GM12878 (cell line): ENCODE data around the gene COL5A1. TPM values are rescaled to one million over a fixed set of nuclear protein-coding genes. Genes with fewer than 3 reads are reported as not detected.

Experiments used
- ATAC-seq: fragments of 200-7000 bp; cut with Tn5 transposase; 3 replicates; pipeline ENCODE4 v1.9.1; 2020; ENCODE audit warnings: mild to moderate bottlenecking, moderate library complexity
- BruUV-seq: library from RNA; stranded (reverse); fragments of 400-500 nt; replicated peaks from 2 replicates; lab custom pipeline; 2021; lab: Mats Ljungman, UMichigan
- CTCF ChIA-PET: fragments of 300-600 bp; sonication (Branson Sonifier 250); formaldehyde crosslinking; extraction: SDS; loops from one replicate; lab custom pipeline; 2021; ENCODE audit warnings: inconsistent platforms; lab: Yijun Ruan, JAX
- POLR2A ChIA-PET: fragments of 350-600 bp; formaldehyde crosslinking; extraction: SDS; loops from one replicate; lab custom pipeline; 2021; ENCODE audit warnings: inconsistent platforms; lab: Charles Lee
- RAD21 ChIA-PET: fragments of 300-600 bp; sonication (Branson Sonifier 250); formaldehyde crosslinking; loops from one replicate; lab custom pipeline; 2023; ENCODE audit warnings: antibody characterized with exemption; ENCODE audit not compliant: unreplicated experiment; lab: Charles Lee
- SMC1A ChIA-PET: fragments of 300-600 bp; sonication (Branson Sonifier 250); formaldehyde crosslinking; loops from one replicate; lab custom pipeline; 2023; ENCODE audit not compliant: unreplicated experiment, uncharacterized antibody; lab: Charles Lee
- DNase-seq: peaks from one replicate; pipeline ENCODE4 v3.0.0-alpha.2; 2011; ENCODE audit warnings: low read depth, low spot score
- FAIRE-seq: peaks from 3 replicates; lab custom pipeline; 2011; peaks lifted over from hg19 to GRCh38; lab: Jason Lieb, UNC
- H2AFZ ChIP-seq: 2 replicates; pipeline ENCODE4 v1.6.0; 2011; ENCODE audit warnings: low read depth, low read length, control low read depth; ENCODE audit not compliant: control insufficient read depth
- H3K27ac ChIP-seq: 2 replicates; pipeline ENCODE4 v1.5.1; 2011; ENCODE audit warnings: control low read depth; ENCODE audit not compliant: control insufficient read depth, insufficient read depth
- H3K27me3 ChIP-seq, 2 experiments: replicated peaks in 1 of 2; 2 replicates each; pipeline versions ENCODE4 v1.6.0 to v1.6.1; 2011; ENCODE audit warnings: low read length in 1 of 2; ENCODE audit not compliant: control insufficient read depth in 2 of 2, insufficient read depth in 2 of 2
- H3K36me3 ChIP-seq, 2 experiments: 2 replicates each; pipeline ENCODE4 v1.5.1; 2011; ENCODE audit warnings: low read length in 1 of 2; ENCODE audit not compliant: control insufficient read depth in 2 of 2, insufficient read depth in 2 of 2
- H3K4me1 ChIP-seq: 2 replicates; pipeline ENCODE4 v1.6.1; 2011; ENCODE audit warnings: mild to moderate bottlenecking, low read length, moderate library complexity, mixed read lengths; ENCODE audit not compliant: control insufficient read depth, insufficient read depth
- H3K4me2 ChIP-seq: 2 replicates; pipeline ENCODE4 v1.6.0; 2011; ENCODE audit warnings: control low read depth; ENCODE audit not compliant: control insufficient read depth, insufficient read depth
- H3K4me3 ChIP-seq: fragments of 200-600 bp; sonication (generic); 2 replicates; pipeline ENCODE4 v1.5.1; 2016
- H3K79me2 ChIP-seq: 2 replicates; pipeline ENCODE4 v1.6.0; 2011; ENCODE audit warnings: low read length; ENCODE audit not compliant: control insufficient read depth, insufficient read depth
- H3K9ac ChIP-seq: 2 replicates; pipeline ENCODE4 v1.8.0; 2011; ENCODE audit warnings: low read length, control low read depth, mixed read lengths; ENCODE audit not compliant: control insufficient read depth, insufficient read depth
- H3K9me3 ChIP-seq: replicated peaks from 3 replicates; pipeline ENCODE4 v1.5.1; 2011; ENCODE audit warnings: mild to moderate bottlenecking, low read length; ENCODE audit not compliant: control insufficient read depth, insufficient read depth
- H4K20me1 ChIP-seq: 2 replicates; pipeline ENCODE4 v1.6.0; 2011; ENCODE audit not compliant: control insufficient read depth, insufficient read depth
- CUX1 ChIP-seq: IDR thresholded peaks from 2 replicates; pipeline ENCODE4 v1.6.1; 2012; ENCODE audit warnings: improper control_type of control experiment, low read depth, low read length; ENCODE audit not compliant: insufficient replicate concordance
- IRF5 ChIP-seq: fragments of 450-650 bp; IDR thresholded peaks from 2 replicates; pipeline ENCODE4 v1.6.1; 2017; ENCODE audit warnings: borderline replicate concordance
- SUZ12 ChIP-seq: fragments of 200-600 bp; sonication (generic); IDR thresholded peaks from one replicate; pipeline ENCODE4 v1.6.1; 2018; ENCODE audit warnings: antibody characterized with exemption, mild to moderate bottlenecking; ENCODE audit not compliant: unreplicated experiment
- TARDBP ChIP-seq: IDR thresholded peaks from 2 replicates; pipeline ENCODE4 v1.6.1; 2016; ENCODE audit warnings: borderline replicate concordance
- TCF7 ChIP-seq: IDR thresholded peaks from 2 replicates; pipeline ENCODE4 v1.6.1; 2014; ENCODE audit warnings: antibody characterized with exemption, borderline replicate concordance
- WGBS: methylation state at CpG from one replicate; pipeline ENCODE4 v1.1.6; 2016; ENCODE audit warnings: low lambda C conversion rate; ENCODE audit not compliant: insufficient replicate concordance, insufficient coverage; ENCODE audit errors: missing lambda C conversion rate; 5-methylcytosine and 5-hydroxymethylcytosine counted together
- in situ Hi-C: fragments of 300-500 bp; cut with MboI; formaldehyde crosslinking; loops from 9 replicates; pipeline ENCODE4 v1.14.3; 2018; ENCODE audit warnings: mixed read lengths
- intact Hi-C: fragments of 100-400 bp; cut with micrococcal nuclease; formaldehyde crosslinking; loops from one replicate; pipeline ENCODE4 v1.14.2; 2022; ENCODE audit not compliant: unreplicated experiment
- polyA plus RNA-seq, 11 experiments: library from polyadenylated mRNA; depleted of rRNA in 4 of 11; unstranded in 6 of 11; stranded (reverse) in 5 of 11; fragments of >200 nt; fragmentation: Nextera tagmentation in 4 of 11; fragmentation: Illumina TruSeq in 1 of 11; extraction: Ambion mirVana in 4 of 11; extraction: Trizol in 1 of 11; gene quantifications; 1 replicate in 1 of 11; 2 replicates in 10 of 11; pipeline versions ENCODE4 v1.2.1 to v1.2.3, GENCODE V29; 2011 to 2016; ENCODE audit warnings: inconsistent platforms in 2 of 11, missing spikeins in 2 of 11, low read depth in 1 of 11
- total RNA-seq, 4 experiments: library from RNA; depleted of rRNA in 3 of 4; stranded (reverse); fragments of >200 nt in 3 of 4; fragmentation: Illumina TruSeq in 1 of 4; extraction: Trizol in 1 of 4; gene quantifications; 2 replicates each; pipeline versions ENCODE4 v1.2.1 to v1.2.3, GENCODE V29; 2013 to 2021

COL5A1 gene
- total and polyA plus RNA-seq, 10 of the 15 experiments (the other 5 are each of a cell fraction or from before 2014, with no cell fraction given): under 0.01 to 0.15 (median 0.13) TPM; not detected in 4

GRCh38 chr9:134811079-134811672 lies 169.6 kb downstream of the COL5A1 start (continued):
- TF ChIP-seq TARDBP: no peak
- TF ChIP-seq IRF5: no peak
- TF ChIP-seq, all 136 proteins: peak for 0

DNA sequence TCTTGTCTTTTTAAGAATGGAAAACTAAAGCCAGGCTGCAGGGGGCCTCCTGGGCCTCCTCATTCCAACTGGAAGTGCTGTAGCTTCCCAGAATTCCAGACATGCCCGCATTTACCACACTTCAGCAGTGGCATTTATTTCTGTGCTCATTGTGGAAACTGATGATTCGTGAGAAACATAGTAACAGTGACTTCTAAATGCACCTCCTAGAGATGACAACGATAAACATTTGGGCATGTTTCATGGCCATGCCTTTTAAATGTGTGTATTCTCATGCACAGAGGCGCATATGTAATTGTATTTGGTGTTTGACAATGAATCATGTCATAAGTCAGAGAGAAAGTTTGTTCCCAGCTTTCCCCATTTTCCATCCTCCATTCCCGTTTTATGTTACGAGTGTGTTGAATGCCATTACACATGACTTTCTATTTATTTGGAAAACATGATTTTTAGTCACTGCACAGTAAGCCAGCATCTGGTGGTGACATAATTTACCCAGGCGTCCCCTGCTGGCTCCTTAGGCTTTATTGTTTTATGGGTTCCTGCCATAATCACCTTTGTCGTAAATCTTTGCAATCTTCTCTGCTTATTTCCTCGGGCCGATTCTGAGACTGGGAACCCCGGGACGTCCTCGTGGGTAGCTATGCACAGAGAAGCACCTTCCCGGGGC lies 170.2 kb downstream of the COL5A1 start:
- Histone ChIP-seq H3K27me3 (no peaks in the 10 kb centered on the region; a peak in 2 of 4 replicates), H3K4me2 (no peak overlapping the region), H2AFZ (no peak overlapping the region), H3K9me3 (no peaks in the 10 kb centered on the region), H3K4me3 (no peak overlapping the region), H3K36me3 (no peaks in the 10 kb centered on the region)
- no peak for FAIRE-seq
- 43% methylated on average over 14 of the region's 14 CpGs for WGBS
- DNase-seq: no peak
- SMC1A ChIA-PET: no interaction called here
- TF ChIP-seq TCF7 (no peak), SUZ12 (no peak), CUX1 (no peak)
- TF ChIP-seq, all 136 proteins: peak for 0
- CTCF ChIA-PET: no interaction called here
- in situ Hi-C loops: no loop called here
- RAD21 ChIA-PET: interaction anchor here (0.6 kb wide), 1 partner anchor 12 kb away, joined by 3 read pairs; no protein-coding TSS in a partner anchor
- Histone ChIP-seq H3K79me2 (no peaks in the 10 kb centered on the region), H3K9ac (no peak overlapping the region), H3K27ac (no peak overlapping the region), H3K4me1 (no peaks in the 10 kb centered on the region), H4K20me1 (no peaks in the 10 kb centered on the region; the same call in none of the 2 replicates)
- no TSS peak for BruUV-seq
- intact Hi-C loops: no loop called here
- ATAC-seq: no peak
- POLR2A ChIA-PET: no interaction called here
